K562 (cell line): ENCODE data around the gene SLC3A2.

Experiments
- ZNF232 ChIP-seq: sonication (generic); formaldehyde crosslinking; IDR thresholded peaks from 2 replicates; pipeline ENCODE4 v1.8.0; 2022; ENCODE audit warnings: mild to moderate bottlenecking, missing genetic modification reagents
- TF ChIP-seq, protein P1 (sequence below): fragments of 200-400 bp; formaldehyde crosslinking; IDR thresholded peaks from 2 replicates; pipeline ENCODE4 v1.6.1; 2017; ENCODE audit warnings: mild to moderate bottlenecking, low read depth, low read length, moderate library complexity

DNA sequence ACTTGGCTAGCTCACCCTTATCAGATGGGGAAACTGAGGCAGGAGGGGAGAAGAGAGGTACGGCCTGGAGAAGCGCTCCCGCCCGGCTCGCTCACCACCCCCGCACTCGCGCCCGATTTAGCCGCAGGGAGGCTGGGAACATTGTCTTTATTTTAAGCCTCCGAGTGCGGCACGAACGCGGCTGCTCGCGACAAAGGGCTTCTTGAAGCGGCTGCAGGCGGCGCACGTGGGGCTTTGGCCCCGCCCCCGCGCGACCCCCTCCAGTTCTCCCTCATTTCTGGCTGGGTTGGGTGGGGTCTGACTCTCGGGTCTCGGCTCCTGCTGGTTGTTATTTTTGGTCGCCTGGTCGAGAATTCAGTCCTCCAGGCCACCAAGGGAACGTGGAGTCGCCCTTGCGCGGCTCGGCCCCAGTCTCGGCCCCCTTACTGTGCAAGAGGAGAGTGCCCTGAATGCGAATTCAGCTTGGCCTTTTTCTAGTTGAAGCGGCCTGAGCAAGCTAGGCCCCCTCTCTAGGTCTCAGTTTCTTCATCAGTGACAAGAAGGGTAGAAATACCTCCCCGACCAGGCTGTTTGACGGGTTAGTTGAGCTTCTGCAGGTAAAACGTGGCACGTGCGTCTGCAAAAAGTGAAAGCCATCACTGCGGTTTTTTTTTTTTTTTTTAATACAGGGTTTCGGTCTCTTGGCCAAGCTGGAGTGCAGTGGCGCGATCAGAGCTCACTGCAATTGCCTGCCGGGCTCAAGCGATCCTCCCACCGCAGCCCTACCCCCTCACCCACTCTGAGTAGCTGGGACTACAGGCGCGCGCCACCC is 43.1 kb downstream of the SLC3A2 start:
- TF ChIP-seq, protein P1, sequence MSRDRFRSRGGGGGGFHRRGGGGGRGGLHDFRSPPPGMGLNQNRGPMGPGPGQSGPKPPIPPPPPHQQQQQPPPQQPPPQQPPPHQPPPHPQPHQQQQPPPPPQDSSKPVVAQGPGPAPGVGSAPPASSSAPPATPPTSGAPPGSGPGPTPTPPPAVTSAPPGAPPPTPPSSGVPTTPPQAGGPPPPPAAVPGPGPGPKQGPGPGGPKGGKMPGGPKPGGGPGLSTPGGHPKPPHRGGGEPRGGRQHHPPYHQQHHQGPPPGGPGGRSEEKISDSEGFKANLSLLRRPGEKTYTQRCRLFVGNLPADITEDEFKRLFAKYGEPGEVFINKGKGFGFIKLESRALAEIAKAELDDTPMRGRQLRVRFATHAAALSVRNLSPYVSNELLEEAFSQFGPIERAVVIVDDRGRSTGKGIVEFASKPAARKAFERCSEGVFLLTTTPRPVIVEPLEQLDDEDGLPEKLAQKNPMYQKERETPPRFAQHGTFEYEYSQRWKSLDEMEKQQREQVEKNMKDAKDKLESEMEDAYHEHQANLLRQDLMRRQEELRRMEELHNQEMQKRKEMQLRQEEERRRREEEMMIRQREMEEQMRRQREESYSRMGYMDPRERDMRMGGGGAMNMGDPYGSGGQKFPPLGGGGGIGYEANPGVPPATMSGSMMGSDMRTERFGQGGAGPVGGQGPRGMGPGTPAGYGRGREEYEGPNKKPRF = no peak
- TF ChIP-seq ZNF232 (CRISPR knock-in tag) = no peak
